ENCODE data around the gene YDJC.
"Not testable (repeated sequence)": the region's sequence is repeated elsewhere in the genome, so short reads cannot be mapped to it uniquely, and the experiment has no call there.

YDJC gene

GRCh38 chr22:21632237-21632895 lies 2.5 kb upstream of the YDJC start, which contains the start of gene CCDC116:
CCDC116 (plus strand) TSS chr22:21632760; CDS start chr22:21633182, 422 bp downstream.
- no peak for DNase-seq (ENCODE audit: low spot score)

DNA sequence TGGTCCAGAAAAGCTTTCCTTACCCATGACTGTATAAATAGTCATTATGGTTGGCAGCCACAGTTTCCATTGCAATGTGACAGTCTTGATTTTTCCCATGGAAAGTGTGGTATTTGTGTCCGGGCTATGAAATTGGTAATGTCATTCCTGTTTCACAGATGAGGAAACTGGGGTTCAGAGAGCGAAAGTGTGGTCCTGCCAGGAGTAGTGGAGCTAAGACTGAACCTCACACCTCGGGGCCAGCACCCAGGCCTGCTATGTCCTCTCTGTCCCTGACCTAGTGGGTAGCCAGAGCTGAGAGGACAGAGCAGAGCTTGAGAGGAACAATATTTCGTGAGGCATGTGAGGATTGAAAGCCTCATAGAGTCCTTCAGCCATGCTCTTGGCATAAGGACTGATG lies 1.2 kb upstream of the YDJC start:
- no peak for DNase-seq (ENCODE audit: low spot score)

DNA sequence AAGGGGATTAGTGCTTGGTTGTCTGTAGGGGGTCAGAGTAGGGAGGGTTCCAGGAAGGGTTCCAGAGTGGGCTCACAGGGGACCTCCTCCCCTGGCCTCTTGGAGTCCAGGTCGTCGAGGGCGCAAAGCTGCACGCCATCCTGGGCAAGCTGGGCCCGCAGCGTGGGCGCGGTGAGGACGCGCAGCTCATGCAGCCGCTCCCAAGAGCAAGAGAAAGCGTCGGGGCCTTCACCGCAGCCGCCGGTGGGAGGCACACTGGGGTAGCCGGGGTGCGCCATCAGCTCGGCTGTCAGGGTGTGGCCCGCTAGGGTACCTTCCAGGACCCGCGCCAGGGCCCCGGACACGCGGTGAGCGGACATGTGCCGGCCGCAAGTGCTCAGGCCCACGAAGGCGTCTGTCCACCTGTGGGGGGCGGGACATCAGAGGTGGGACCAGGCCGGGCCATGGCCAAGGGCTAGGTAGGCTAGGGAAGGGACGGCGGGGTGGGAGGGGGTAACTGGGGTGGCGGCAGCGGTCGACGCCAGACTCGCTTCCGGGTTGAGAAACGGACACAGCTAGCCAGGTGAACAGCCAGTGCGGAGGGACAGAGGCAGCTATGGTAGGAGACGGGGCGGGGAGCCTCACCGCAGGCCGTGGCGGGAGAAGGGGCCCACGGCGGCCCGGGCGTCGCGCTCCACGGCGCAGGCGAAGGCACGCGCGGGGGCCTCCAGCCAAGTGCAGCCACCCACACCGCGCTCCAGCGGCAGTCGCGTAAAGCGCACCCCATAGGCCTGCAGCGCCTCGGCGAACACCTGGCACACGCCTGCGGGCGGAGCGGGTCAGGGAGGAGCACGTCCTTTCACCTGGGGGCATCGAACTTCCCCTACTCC lies 1.2 kb downstream of the YDJC start:
- no peak for DNase-seq (ENCODE audit: low spot score)

DNA sequence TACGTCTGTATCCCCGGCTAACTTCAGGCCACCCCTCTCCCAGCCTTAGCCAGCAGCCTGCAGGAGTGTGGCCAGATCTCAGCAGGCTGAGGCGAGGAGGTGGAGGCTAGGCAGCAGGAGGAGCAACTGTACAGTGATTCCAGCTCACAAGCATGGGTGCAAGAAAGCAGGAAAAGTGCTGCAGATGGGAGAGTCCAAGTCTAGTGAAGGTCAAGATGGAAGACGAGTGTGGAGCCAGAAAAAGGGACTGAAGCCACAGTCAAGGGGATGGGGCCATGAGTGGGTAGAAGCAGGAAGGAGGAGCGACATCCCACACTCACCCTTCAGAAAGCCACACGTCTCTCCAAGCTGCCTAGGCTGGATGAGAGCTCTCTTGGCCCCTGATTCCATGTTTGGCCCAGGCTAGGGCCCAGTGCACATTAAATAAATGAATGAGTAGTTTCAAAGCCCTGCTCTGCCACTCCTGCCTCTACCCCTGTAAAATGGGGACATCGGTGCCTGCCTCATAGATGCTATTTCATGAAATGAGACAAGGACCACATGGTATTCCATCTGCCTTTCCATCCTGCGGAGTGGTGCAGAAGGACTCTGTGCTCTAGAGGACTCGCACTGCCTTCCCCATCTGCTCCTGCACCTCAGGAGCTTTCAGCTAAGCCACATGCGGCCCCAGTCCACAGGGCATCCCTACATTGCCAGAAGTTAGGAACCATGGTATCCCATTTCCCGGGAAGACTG lies 2.9 kb downstream of the YDJC start:
- no peak for DNase-seq (ENCODE audit: low spot score)

- no peak for DNase-seq (ENCODE audit: low spot score)
These were observed 3.6 kb downstream of the YDJC start for GRCh38 chr22:21626073-21626734.

- no peak for DNase-seq (ENCODE audit: low spot score)
These were observed 4.7 kb downstream of the YDJC start for GRCh38 chr22:21624880-21625791.

DNA sequence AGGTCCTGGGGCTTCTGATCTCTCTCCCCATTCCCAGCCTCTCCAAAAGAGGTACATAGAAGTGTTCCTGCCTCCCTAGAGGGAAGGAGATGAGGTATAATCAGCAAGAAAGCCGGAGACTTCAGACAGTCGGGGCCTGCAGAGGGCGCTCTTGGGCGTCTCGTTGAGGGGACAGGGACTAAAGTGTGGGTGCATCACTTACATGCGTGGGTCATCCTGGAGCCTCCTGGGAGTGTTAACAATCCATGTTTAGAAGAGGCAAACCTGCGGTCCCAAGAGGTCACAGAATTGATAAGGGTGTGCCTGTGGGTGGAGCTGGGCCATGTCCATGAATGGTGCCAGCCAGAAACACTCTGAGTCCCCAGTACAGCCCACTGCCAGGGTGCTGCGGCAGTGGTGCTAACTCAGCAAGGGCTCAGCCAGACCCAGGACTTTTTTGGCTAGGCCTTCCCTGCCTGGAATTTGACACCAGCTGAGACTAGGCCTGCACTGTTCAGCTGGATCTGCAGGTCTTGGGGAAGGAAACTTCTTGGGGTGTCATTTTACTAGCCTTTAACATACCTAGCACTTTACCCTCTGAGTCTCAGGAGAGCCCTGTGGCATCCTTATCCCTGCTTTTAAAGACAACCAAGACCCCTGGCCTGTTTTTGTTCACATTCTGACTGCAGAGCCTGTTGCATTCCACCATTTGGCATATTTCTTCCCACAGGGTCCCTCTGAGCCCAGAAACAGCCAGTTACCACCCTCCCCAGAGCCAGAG lies 5.5 kb downstream of the YDJC start:
- no peak for DNase-seq (ENCODE audit: low spot score)

DNA sequence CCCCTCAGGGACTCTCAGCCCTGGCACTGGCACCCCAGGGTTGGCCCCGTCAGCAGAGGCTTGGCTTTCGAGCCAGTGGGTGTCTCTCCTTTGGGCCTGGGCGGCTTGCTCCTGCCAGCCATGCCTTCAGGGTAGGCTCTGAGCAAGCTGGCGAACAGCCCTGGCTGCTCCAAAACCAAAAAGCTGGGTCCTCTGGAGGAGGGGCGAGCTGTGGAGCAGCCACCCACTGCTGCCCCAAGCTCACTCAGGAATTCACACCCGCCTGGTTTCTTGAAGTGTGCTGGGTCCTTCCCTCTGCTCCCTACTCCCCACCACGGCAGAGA lies 6.2 kb downstream of the YDJC start:
- no peak for DNase-seq (ENCODE audit: low spot score)

GRCh38 chr22:21622919-21623647 lies 6.7 kb downstream of the YDJC start:
- DNase-seq (ENCODE audit: low spot score): no peak

DNA sequence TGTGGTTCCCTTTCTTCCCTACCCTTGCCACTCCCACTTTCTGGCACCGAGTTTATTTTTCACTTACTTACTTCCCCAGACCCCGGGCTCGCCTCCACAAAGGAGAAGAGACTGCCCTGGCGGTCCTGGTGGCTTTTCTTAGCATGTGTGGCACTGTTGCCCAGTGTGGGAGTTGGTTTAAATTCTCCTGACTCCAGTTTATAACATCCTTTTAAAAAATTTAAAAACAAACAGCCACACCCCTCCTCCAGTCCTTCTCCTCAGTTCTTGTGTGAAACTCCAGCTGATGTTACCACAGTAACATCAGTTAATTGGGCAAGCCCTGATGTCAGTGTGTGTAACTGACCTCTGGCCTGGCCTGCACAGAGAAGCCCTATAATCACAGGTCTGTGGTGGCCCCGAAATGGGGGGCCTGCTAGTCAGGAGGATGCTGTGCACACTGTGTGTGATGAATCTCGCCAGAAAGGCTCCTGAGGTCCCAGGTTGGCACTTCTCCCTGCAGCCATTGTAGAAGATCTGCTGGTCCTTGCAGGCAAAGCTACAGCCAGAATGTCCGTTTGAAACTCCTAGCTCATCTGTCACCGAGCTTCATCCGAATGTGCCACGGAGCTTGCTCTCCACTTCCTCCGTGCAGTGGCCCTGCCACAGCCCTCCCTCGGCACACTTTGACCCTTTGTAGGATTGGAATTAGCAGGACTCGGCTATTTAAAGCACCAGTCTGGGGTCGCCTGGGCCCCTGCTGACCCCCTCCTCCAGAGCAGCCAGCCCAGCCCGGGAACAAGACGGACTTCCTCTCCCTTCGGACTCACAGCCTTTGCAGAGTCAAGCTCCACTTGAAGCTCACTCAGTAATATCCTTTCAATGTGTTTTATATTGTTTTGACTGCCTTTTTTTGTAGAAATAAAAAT lies 7.6 kb downstream of the YDJC start:
- no peak for DNase-seq (ENCODE audit: low spot score)

DNA sequence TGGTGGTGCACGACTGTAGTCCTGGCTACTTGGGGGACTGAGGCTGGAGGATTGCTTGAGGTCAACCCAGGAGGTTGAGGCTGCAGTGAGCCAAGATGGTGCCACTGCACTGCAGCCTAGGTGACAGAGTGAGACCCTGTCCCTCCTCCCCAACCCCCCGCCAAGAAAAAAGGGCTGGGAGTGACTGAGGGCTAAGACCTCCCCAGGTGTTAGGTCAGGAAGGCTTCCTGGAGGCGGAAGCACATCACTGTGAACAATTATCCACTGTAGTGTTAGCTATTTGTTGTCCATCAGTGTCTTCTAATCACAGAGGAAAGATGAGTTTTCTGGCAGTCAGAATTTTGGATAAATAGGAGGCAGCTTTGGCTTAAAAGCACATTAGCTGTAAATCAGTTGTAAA lies 8.8 kb downstream of the YDJC start:
- no peak for DNase-seq (ENCODE audit: low spot score)

GRCh38 chr22:21617337-21617736 lies 12.5 kb downstream of the YDJC start:
- DNase-seq (ENCODE audit: low spot score): not testable (repeated sequence)

GRCh38 chr22:21615731-21616130 lies 14.1 kb downstream of the YDJC start:
- no peak for DNase-seq (ENCODE audit: low spot score)

- DNase-seq (ENCODE audit: low spot score): no peak
These were observed 16.1 kb downstream of the YDJC start for GRCh38 chr22:21613553-21614233.

- no peak for DNase-seq (ENCODE audit: low spot score)
These were observed 17.0 kb downstream of the YDJC start for GRCh38 chr22:21612858-21613257.

GRCh38 chr22:21611210-21611977 lies 18.4 kb downstream of the YDJC start:
- no peak for DNase-seq (ENCODE audit: low spot score)

DNA sequence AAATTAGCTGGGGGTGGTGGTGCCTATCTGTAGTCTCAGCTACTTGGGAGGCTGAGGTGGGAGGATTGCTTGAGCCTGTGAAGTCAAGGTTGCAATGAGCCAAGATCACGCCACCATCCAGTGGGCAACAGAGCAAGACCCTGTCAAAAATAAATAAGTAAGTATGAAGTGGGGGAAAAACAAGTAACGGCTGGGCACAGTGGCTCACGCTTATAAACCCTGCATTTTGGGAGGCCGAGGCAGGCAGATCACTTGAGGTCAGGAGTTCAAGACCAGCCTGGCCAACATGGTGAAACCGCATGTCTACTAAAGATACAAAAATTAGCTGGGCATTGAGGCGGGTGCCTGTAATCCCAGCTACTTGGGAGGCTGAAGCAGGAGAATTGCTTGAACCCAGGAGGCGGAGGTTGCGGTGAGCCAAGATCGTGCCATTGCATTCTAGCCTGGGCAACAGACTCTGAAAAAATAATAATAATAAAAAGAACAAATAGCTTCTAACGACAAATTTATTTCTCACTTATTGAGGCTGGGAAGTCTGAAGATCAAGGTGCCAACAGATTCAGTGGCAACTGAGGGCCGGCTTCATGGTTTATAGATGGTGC lies 20.2 kb downstream of the YDJC start:
- not testable (repeated sequence) for DNase-seq (ENCODE audit: low spot score)

Measured in kidney capillary endothelial cell (primary cell).